GM10266 (cell line): ENCODE data around the gene PTCD2.

ENCODE experiments used
- DNase-seq: peaks from one replicate; pipeline ENCODE4 v3.0.0; 2012; ENCODE audit errors: extremely low spot score
- TF ChIP-seq, protein P1 (sequence below): IDR thresholded peaks from 2 replicates; pipeline ENCODE4 v1.5.1; 2012; ENCODE audit warnings: mild to moderate bottlenecking, low read depth; ENCODE audit not compliant: control insufficient read depth, insufficient read depth; ENCODE audit errors: missing control alignments

PTCD2 gene

DNA sequence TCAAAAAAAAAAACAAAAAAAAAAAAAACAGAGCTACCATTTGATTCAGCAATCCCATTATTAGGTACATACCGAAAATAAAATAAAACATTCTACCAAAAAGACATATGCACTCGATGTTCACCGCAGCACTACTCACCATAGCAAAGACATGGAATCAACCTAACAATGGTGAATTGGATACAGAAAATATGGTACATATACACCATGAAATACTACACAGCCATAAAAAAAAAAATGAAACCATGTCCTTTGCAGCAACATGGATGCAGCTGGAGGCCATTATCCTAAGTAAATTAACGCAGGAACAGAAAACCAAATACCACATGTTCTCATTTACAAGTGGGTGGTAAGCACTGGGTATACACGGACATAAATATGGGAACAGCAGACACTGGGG is 21.5 kb upstream of the PTCD2 start:
- DNase-seq = no peak
- TF ChIP-seq, protein P1, sequence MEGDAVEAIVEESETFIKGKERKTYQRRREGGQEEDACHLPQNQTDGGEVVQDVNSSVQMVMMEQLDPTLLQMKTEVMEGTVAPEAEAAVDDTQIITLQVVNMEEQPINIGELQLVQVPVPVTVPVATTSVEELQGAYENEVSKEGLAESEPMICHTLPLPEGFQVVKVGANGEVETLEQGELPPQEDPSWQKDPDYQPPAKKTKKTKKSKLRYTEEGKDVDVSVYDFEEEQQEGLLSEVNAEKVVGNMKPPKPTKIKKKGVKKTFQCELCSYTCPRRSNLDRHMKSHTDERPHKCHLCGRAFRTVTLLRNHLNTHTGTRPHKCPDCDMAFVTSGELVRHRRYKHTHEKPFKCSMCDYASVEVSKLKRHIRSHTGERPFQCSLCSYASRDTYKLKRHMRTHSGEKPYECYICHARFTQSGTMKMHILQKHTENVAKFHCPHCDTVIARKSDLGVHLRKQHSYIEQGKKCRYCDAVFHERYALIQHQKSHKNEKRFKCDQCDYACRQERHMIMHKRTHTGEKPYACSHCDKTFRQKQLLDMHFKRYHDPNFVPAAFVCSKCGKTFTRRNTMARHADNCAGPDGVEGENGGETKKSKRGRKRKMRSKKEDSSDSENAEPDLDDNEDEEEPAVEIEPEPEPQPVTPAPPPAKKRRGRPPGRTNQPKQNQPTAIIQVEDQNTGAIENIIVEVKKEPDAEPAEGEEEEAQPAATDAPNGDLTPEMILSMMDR = no peak

DNA sequence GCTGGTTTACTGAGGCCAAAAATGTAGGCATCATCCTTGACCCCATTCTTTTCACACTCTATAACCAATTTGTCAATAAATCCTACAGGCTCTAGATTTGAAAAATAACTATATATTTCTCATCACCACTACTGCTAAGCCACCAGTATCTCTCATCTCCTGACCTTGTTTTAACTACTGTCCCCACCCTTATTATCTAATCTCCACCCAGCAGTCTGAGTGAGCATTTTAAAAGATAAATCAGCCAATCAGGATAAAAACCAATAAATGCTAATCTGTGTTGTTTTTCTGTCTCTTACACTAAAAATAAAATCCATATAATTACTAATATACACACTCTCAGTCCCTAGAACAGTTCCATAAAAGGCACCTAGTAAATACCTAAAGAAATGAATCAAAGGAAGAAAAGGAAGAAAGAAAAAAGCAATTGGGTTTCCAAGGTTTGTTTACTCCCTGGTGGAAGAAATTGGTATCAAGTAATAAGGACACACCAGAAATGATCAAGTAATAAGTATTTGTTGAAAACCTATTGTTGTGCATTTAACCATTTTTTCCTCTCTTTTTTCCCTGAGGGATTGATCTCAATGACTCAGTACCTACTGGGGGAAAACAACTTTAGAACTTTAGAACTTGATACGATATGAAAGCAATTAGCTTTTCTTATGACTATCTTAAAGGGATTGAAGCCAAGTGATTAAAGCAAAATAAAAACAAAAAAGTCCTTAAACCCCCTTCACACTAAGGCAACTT is 19.4 kb upstream of the PTCD2 start:
- no peak for DNase-seq
- TF ChIP-seq, protein P1 = no peak

DNA sequence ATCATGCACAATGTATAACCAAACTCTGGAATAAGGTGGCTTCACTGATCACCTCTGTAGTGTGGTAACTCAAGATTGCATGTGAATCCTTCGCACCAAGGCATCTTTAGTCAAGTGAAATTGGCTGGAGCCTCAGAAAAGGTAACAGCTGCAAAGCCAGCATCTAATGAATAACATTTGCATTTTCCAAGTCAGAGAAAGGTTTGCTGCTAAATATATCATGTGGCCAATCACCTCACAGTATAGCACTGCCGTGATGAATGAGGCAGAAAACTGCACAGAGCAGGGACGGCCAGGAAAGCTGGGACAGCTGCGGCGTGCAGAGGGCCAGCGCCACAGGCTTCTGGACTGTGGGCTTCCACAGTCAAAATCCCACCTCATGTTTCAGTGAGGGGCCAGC is 18.6 kb upstream of the PTCD2 start:
- TF ChIP-seq, protein P1 = no peak
- DNase-seq = peak; percentile 35

DNA sequence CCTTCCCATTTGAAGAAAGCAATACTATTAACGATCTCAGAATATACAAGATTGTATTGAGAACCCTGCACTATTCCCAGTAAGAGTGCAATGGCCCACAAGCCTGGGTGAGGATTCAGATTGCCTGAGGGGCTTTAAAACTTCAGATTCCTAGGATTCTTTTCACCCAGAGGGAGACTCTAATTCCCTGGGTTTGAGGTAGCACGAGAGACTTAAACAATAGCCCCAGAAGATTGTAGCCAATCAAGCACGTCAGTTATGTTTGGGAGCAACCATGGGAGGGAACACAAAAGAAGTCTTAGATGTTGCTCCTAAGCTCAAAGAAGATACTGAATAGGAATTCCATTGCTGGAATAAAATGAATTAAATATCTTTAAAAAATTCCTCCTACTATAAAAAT is 18.0 kb upstream of the PTCD2 start:
- no peak for DNase-seq

DNA sequence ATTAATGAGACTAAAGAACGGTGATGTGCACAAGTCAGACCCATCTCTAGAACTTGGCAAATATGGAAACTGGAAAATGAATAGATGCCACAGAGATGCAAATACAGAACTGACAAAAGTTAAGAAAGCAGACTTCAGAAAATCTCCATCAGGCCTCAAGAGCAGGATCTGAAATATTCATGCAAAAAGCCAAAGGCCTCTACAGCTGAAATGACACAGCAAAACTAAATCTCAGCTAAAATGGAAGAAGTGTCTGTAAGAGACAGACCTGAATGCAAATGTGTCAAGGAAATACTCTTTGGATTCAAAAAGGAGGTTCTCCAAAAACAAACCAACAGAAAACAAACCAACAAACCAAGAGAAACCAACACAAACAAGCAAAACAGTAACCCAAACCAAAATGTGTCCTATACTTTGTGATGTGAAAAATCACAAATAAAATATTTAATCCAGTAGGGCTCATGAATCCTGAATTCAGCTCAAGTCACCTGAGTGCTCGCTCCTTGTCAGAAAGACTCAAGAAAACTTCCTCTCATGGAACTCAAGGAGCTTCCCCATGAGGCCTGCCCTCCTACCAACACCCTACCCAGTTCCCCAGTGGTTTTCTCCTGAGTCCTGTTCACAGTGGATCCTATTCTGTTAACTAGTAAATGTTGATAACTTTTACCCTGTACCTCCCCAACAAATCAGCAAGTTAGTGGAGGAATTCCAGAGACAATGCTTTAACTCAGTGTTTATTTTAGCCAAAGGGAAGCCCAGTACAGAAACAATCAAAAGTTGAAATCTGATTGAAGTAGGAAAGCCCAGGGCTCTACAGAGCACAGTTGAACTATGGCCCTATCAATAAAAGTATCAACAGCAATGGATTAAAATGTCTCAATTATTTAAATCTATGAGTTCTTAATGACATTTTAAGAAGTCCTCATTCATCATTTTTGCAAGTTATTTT is 14.7 kb upstream of the PTCD2 start:
- TF ChIP-seq, protein P1 = no peak

More for the DNA sequence above, 18.0 kb upstream of the PTCD2 start:
- TF ChIP-seq, protein P1 = no peak

DNA sequence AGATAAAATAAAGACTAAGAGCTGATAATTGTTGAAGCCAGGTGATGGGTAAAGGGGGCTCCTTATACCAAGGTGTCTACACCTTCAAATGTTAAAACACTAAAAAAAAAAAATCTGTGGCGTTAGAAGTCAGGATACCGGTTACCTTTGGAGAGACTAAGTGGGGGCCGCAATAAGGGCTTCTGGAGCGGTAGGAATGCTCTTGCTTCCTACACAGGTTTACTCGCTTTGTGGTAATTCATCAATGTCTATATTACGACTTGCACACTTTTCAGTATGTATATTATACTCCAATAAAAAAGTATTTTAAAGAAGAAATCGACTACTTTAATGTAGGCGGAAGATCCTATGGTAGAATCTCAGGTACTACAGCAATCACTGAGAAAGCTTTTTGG is 12.6 kb upstream of the PTCD2 start:
- TF ChIP-seq, protein P1 = no peak
- no peak for DNase-seq

More for the DNA sequence above, 14.7 kb upstream of the PTCD2 start:
- peak; percentile 23 for DNase-seq
